NCI-H2171 (cell line): ENCODE results near the gene EPHB2.

Experiments used
- DNase-seq: peaks from one replicate; lab custom pipeline; 2025; lab: John Stamatoyannopoulos, UW

Gene EPHB2

GRCh38 chr1:22780696-22781095 is 70.1 kb downstream of the EPHB2 start:
- DNase-seq: no peak

DNA sequence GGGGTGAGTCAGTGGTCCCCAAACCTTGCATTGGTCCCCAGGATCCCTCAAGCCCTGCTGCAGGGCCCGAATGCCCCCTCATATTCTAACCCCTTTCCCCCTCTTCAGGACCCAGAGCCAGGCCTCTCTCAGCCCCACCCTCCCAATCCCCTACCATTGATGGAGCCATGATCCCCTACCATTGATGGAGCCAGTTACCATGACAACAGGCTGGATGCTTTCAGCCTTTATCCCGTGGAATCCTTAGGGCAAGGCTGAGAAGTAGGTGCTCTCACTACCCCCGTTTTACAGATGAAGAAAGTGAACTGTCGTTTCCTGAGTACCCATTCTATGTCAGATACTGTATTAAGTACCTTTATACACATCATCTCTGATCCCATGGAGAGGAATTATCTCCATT is 70.8 kb downstream of the EPHB2 start:
- no peak for DNase-seq

DNA sequence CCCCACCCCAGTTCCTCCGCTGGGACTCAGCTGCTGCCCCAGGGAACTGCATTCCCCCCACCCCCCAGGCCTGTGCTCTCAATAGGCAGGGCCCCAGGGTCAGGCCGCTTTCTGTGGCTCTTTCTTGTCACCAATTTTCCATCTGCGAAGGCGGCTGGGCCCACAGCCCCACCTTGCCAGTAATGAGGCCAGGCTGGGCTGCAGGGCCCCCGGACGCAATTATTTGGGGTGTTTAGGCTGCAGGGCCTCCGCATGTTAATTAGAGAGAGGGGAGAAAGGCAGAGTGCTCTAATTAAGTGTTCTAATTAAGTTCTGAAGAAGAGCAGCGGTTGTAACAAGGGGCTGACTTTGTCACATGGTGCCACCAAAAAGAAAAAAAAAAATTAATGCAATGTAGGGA is 71.8 kb downstream of the EPHB2 start:
- no peak for DNase-seq

- no peak for DNase-seq
These were observed 73.7 kb downstream of the EPHB2 start for GRCh38 chr1:22784317-22784716.

DNA sequence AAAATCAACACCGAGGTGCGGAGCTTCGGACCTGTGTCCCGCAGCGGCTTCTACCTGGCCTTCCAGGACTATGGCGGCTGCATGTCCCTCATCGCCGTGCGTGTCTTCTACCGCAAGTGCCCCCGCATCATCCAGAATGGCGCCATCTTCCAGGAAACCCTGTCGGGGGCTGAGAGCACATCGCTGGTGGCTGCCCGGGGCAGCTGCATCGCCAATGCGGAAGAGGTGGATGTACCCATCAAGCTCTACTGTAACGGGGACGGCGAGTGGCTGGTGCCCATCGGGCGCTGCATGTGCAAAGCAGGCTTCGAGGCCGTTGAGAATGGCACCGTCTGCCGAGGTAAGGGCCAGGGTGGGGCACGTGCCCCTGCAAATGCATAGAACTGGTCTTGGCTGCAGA is 74.1 kb downstream of the EPHB2 start:
- DNase-seq: no peak

GRCh38 chr1:22786101-22786500 is 75.5 kb downstream of the EPHB2 start:
- no peak for DNase-seq

DNA sequence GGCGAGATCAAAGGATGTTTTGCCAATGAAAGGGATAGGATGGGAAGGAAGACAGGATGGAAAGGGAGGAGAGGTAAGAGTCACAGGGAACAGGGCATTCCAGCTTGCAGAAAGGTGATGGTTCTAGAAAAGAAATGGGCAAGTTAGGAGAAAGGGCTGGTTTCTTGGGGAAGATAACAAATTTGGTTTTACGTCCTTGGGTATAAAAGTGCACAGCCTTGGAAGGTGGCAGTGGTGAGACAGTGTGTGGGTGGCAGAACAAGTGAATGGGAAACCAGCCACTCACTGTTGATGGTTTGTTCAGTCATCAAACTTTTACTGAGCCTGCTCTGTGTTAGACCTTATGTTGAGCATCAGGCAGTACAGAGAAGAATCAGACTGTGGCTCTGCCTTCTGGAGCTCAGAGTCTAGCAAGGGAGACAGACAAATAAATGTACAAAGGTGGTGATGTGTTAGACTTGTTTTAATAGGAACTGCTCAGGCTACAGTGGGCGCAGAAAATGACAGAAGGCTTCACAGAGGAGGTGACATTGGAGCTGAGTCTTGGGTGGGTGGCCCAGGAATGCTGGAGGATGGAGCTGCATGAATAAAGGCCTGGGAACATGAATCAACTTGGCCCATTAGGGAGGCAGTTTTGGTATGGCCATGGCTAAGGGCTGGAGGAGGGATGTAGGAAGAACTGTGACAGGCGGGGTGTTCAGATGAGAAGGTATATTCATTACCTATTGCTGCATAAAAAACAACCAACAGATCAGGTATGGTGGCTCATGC is 76.3 kb downstream of the EPHB2 start:
- no peak for DNase-seq

DNA sequence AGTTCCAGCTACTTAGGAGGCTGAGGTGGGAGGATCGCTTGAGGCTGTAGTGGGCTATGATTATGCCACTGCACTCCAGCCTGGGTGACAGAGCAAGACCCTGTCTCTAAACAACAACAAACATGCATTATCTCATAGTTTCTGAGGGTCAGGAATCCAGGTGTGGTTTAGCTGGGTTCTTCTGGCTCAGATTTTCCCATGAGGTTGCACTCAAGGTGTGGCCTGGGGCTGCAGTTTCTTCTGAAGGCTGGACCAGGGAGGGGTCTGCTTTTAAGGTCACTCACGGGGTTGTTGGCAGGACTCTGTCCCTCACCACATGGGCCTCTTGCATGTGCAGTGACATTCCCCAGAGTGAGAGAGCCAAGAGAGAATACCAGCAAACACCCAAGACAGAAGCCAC is 77.0 kb downstream of the EPHB2 start:
- no peak for DNase-seq

- DNase-seq: no peak
These were observed 77.6 kb downstream of the EPHB2 start for GRCh38 chr1:22788254-22788661.

GRCh38 chr1:22789356-22789994 is 78.8 kb downstream of the EPHB2 start:
- no peak for DNase-seq

DNA sequence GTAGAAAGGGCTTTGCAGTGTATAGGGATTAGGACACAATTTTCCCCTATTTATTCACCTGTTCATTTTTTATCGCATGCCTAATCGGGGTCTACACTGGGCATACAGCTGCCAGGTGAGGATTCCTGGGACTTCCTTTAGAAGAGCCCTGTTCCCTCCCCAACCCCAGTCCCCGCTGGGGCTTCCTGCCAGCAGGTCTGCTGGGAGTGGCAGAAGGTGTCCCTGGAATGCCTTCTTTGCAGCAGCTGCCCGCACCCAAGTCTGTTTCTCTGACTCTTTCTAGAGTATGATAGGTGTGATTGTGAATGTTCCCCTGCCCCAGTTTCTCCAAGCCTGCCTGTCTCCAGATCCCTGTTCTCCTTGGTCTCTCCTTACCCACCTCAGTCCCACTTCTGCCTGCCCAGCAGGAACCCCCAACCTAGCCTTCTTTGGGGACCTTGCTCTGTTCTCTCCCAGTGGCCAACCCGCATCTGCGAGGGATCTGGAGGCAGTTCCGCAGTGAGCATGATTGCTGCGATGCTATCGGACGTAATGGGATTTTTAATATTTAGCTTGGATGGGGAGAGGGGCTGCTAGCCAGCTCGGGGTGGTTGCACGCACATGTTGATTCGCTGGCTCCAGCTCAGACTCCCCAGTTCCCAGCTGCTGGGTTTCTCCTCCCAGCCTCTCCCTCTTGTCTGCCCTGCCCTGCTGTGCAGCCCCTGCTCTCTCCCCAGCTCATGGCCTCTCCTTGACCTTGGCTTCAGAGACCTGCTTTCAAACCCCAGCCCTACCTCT is 79.8 kb downstream of the EPHB2 start:
- peak; percentile 66 for DNase-seq

GRCh38 chr1:22791831-22792347 is 81.2 kb downstream of the EPHB2 start:
- DNase-seq: no peak

- no peak for DNase-seq
These were observed 81.9 kb downstream of the EPHB2 start for GRCh38 chr1:22792396-22793160.

DNA sequence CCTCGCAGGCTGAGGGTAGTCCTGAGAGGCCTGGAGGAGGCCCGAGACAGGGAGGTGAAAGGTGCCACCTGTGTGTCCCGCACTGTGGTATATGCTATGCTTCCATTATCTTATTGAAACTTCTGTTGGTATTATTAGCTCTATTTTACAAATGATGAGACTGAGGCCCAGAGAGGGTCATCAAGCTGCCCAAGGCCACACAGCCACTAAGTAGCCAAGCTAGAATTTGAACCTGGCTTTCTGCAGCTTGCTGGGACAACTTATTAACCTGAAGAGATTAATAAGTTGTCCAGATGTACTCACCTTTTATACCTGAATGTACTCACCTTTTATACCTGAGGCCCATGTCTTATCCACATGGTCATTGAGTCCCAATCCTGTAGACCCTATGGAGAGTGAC is 83.0 kb downstream of the EPHB2 start:
- DNase-seq: no peak

DNA sequence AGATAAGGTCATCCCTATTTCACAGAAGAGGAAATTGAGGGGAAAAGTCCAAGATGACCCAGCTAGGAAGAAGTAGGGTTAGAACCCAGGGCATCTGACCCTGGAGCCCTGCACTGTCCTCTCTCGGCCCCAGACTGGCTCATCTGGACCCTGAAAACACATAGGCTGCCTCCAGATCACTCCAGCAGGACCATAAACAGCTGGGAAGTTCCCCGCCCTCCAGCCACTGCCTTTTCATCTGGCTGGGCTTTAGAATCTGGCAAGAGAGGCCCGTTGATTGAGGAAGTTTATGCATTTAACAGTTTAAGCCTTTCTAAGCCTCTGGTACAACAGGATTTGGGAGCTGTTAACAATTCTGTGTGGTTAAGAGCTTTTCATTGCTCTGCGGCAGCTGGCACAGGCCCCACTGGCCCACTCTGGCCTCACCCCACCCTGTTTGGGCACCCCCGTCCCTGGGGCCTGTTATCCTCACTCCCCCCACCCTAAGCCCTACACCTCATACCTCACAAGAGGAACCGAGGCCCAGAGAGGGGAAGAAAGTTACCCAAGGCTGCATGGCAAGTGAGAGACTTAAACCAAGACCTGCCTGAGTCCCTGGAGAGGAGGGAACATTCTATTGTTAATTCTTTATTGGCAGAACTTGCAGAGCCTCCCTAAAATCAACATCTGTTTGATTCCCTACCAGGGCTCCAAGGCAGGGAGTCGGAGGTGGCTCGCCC is 84.2 kb downstream of the EPHB2 start:
- no peak for DNase-seq

DNA sequence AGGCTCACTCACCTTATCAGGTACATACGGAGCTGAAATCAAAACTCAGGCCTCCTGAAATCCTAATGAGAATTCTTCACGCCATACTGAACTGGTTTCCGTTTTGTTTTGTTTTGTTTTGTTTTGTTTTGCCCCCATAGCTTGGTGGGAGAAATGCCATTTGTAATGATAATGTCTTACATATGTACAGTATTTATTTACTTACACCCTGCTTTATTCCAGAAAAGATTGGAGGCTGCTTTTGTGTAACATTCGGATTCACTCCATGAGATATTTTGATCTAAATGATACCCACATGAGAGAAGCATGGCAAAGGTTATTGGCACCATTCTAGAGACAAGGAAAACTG is 84.7 kb downstream of the EPHB2 start:
- no peak for DNase-seq

- no peak for DNase-seq
These were observed 86.0 kb downstream of the EPHB2 start for GRCh38 chr1:22796642-22797041.

DNA sequence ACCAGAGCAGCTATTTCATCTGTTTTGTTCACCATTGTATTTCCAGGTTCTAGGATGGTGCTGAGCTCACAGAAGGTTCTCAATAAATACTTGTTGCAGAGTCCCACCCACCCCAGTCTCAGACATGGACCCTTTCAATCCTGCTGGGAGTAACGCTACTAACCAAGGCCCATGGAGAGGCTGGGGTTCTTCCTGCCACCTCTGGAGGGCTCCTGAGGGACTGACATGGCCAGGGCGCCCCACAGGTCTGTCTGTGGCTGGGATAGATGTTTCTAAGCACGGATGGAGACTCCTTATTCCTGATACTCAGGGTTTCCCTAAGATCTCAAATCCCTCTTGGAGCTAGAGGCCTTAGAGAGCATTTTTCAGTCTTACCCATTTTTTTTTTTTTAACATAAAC is 87.4 kb downstream of the EPHB2 start:
- DNase-seq: no peak

- no peak for DNase-seq
These were observed 89.3 kb downstream of the EPHB2 start for GRCh38 chr1:22799971-22800370.

GRCh38 chr1:22800629-22801028 is 90.0 kb downstream of the EPHB2 start:
- no peak for DNase-seq

GRCh38 chr1:22801347-22801746 is 90.7 kb downstream of the EPHB2 start:
- DNase-seq: no peak

DNA sequence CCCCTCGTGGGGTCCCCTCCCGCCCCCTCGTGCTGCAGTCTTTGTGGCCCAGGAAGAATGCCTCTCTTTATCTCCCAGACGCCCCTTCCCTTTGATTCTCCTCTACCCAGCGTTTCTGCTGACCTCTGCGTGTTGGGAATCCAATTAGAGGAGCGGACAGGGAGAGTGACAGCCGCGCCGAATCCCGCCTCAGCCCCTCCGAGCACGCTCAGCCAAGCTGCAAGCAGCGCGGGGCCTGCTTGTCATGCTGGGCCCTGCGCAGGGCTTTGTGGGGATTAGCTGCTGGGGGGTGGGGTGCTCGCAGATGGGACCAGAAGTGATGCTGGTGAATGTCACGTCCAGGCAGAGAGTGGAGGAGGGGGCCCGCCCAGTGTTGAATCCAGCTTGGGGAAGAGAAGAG is 91.1 kb downstream of the EPHB2 start:
- DNase-seq: no peak
